GM21576 (cell line): ENCODE results near the gene ENPP3.
"Not testable (repeated sequence)": the region's sequence is repeated elsewhere in the genome, so short reads cannot be mapped to it uniquely, and the experiment has no call there.

Experiments used
- ATAC-seq: cut with Tn5 transposase; IDR thresholded peaks from one replicate; pipeline ENCODE4 v1.9.1; 2021; ENCODE audit warnings: mild to moderate bottlenecking, moderate library complexity; ENCODE audit not compliant: unreplicated experiment

ENPP3 gene

DNA sequence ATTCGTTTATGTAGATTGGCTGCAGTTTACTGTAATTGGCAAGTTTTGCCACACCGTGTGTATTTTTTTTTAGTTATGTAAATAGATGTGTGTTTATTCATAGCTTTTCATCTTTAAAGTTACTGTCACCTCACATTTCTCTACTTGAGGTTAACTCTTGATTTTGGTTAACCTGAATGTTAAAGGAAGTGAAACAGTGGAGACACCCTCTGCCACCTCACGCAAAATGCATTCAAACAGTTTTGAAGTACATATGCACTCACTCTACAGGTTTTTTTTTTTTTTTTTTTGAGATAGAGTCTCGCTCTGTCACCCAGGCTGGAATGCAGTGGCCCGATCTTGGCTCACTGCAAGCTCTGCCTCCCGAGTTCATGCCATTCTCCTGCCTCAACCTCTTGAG lies 46.4 kb downstream of the ENPP3 start:
- ATAC-seq, result peak; percentile 77

DNA sequence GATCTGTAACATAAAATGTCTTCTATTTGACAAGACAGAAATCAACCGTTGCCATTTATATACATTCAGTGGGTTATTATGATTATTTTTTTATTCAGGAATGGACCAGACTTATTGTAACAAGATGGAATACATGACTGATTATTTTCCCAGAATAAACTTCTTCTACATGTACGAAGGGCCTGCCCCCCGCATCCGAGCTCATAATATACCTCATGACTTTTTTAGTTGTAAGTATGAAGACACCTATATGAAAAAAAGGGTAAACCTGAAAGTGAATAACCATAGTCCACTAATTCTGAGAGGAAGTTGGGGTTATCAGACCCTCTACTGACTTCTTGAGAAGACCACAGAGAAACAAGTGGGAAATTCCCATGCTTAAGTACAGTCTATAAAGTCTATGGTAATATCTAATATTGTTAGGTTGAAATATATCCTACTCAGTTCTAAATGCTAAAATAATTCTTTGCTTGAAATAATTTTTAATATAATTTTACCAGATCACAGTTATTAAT lies 48.2 kb downstream of the ENPP3 start:
- peak; percentile 53 for ATAC-seq

DNA sequence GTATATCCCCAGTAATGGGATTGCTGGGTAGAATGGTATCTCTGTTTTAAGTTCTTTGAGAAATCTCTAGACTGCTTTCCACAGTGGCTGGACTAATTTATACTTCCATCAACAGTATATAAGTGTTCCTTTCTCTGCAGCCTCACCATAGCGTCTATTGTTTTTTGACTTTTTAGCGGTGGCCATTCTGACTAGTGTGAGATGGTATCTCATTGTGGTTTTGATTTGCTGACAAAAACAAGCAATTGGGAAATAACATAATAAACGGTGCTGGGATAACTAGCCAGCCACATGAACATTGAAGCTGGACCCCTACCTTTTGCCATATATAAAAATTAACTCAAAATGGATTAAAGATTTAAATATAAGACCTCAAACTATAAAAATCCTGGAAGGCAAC lies 49.9 kb downstream of the ENPP3 start:
- no peak for ATAC-seq

DNA sequence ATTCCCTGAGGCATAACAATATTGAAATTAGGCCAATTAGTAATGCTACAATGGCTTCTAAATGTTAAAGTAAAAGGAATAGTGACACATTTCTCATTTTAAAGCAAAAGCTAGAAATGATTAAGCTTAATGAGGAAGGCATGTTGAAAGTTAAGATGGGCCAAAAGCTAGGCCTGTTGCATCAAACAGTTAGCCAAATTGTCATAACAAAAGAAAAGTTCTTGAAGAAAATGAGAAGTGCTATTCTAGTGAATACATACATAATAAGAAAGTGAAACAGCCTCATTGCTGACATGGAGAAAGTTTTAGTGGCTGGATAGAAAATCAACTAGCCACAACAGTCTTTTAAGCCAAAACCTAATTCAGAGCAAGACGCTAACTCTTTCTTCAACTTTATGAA lies 51.2 kb downstream of the ENPP3 start:
- ATAC-seq, result peak; percentile 48

DNA sequence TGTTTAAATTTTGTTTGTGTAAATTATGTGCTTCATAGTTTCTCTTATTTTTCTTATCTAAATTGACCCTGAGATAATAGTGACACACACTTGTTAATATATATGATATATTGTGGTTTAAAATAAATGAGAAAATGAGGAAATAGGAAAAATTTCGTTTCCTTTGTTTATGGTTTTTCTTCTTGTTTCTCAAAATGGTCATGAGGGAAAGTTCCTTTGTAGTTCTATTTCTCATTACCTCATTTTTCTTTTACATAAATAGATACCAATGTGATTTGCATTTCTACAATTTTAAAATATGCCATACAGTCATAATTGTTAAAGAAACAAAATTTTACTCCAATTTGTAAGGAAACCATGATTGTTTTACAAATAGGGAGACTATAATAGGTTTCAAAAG lies 54.9 kb downstream of the ENPP3 start:
- no peak for ATAC-seq

DNA sequence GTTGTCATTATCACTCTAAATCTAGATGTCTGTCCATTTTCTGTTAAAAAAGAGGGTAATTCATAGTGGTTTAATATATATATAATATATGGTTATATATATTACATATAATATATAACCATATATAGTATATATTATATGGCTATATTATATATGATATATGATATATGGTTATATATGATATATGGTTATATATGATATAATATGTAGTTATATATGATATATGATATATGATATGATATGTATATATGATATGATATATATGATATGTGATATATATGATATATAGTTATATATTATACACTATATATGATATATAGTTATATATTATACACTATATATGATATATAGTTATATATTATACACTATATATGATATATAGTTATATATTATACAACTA lies 55.5 kb downstream of the ENPP3 start:
- no peak for ATAC-seq

DNA sequence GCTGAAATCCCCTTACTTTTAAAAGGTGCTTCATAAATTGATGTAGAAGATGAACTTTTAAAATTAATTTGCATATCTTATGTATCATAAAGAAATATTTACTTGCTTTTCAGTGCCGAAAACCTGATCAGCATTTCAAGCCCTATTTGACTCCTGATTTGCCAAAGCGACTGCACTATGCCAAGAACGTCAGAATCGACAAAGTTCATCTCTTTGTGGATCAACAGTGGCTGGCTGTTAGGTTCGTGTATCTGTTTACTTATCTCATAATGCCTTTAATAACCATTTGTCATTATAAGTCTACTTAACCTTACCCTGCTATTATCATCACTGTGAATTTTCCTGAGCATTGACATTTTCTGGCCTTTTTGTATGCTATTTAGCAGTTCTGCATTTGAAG lies 56.3 kb downstream of the ENPP3 start:
- no peak for ATAC-seq

DNA sequence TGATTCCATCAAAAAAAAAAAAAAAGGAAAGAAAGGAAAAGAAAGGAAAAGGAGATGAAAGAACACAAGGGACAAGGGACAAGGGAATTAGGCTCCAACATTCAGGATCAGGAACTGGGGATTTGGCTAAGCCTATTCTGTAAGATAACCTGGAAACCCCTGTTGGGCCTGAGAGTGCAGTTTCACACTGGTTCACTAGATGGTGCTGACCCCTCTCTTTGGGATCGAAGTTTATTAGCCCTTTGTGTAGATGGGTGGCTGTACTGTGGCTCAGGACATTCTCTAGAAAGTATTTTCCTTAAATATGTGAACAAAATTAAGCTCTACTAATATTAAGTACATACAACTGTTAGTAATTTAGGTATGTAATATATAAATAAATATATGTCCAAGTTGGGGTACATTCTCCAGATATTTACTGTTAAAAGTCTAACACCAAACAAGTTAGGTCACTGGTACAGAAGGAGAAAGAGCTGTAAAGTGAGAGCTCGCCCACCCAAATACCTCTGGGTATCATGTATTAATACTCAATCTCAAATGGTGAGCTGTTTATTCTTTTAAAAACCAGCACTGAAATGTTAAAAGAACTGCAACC lies 57.8 kb downstream of the ENPP3 start:
- ATAC-seq, result peak; percentile 87

DNA sequence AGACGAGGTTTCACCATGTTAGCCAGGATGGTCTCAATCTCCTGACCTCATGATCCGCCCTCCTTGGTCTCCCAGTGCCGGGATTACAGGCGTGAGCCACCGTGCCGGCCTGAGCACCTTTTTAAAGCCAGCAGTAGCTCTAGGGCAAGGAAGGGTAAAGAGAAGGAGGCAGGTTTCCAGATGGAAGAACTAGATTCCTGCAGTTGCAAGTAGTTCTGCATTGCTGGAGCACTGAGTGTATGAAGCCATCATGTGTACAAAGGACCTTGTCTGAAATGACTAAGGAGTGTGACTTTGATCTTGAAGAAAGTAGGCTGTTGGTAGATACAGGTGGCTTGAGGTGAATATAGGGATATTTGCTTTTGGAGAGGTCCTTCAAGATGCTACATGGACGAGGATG lies 59.9 kb downstream of the ENPP3 start:
- ATAC-seq, result no peak

DNA sequence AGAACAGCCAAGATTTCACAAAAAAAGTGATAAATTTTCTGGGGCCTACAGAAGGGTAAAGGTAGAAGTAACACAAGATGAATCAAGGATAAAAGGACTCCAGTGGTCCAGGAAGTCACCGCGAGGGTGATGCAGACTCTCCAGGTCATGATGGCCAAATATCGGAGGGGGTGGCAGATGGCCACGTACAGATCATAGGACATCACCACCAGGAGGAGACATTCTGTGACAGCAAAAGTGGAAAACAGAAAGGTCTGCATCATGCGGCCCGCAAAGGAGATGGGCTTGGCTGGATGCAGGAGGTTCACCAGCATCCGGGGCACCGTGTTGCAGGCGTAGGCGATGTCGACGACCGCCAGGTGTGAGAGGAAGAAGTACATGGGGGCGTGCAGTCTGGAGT lies 63.7 kb downstream of the ENPP3 start:
- ATAC-seq, result not testable (repeated sequence)

DNA sequence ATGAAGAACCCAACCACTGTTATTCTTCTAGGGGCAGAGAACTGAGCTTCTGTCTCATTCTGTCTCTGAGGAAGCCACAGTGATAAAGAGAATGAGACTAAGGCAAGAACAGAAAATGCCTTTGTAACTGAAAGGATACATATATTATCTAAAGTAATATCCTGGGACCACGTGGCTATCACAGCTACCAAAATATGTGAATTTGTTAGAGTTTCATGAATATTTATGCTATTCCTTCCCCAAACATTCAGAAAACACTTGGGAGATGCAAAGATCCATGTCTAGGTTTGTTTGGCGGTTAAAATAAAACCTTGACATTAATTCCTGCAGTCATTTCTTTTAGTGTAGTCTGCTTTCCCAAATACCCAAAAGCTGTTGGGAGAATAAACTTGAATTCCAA lies 66.8 kb downstream of the ENPP3 start:
- not testable (repeated sequence) for ATAC-seq

DNA sequence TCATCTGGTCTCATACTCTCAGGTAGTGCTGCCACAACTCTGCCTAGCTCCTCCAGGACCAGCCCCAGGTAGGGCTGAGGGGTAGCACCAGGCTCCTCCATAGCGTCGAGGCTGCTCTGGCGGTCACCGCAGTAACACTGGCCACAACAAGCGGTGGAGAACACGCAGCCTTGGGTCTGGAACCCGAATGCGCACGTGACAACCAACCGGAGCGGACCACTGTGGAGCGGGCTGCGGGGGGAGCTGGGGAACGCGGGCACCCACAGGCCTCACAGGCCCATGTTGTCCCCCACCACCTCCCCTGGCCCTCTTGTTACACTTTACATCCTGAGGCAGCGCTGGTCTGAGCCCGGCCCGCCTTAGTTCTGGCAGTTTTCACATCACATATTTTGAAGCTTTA lies 73.8 kb downstream of the ENPP3 start, which contains the start of gene CTAGE9:
CTAGE9 (minus strand) TSS at position 101 of the 400 bp plus-strand sequence; CDS start at position 101, 0 bp downstream.
- ATAC-seq, result not testable (repeated sequence)

DNA sequence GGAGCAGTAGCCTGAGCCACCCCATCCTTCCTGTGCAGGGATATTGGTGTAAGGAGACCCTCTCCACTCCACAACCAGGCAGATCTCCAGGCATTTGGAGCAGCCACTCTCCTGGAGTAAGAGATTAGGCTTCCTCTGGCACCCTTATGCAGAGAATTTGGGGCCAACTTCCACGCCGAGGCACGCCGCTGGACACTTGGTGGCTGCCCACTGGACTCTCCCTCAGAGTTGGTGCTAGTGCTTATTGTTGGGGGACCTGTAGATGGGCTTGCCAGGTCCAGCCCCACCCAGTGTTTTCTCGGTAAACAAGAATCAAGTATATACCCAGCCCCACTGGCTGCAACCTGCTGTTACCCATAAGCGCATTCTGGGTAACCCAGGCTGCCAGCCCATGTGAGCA lies 78.5 kb downstream of the ENPP3 start:
- ATAC-seq, result peak; percentile 70

DNA sequence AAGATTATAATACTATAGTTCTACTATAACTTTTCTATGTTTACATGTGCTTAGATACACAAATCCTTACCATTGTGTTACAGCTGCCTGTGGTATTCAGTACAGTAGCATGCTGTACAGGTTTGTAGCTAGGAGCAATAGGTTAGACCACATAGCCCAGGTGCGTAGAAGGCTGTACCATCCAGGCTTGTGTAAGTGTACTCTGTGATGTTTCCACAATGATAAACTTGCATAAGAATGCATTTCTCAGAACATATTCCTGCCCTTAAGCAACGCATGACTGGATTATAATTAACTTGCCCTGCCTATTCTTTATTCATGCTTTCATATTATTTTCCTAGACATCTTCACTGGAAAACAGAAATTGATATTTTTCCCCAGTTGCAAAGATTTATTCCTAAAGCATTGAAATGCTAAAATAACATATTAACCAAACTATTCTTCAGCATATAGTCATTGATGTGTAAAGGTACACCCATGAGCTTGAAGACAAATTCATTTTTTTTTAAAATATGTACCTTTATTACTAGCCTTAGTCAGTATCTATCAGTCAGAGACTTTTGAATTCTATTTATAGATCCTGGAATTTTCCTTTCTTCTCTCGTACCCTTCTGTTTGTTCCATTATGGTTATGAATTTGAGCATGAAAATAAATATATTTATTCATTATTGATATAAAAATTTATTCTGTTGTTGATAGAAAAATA lies 80.9 kb downstream of the ENPP3 start:
- no peak for ATAC-seq

DNA sequence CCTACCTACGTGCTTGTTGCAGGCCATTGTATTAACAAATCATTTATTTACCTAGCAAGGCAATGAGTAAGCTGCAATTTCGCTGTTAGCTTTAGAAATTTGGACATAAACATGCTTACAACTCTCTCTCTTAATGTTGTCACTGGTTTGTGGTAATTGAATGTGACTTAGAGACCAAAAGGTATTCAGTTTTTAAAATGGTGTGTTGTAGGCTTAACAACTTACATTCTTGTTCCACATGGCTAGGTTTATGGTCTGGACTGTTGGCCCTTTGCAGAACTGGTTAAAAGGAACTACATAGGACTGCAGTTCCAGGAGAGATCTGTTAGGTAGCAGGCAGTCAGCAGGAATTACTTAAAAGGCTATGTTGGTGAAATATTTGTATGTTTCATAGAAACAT lies 84.1 kb downstream of the ENPP3 start:
- no peak for ATAC-seq

DNA sequence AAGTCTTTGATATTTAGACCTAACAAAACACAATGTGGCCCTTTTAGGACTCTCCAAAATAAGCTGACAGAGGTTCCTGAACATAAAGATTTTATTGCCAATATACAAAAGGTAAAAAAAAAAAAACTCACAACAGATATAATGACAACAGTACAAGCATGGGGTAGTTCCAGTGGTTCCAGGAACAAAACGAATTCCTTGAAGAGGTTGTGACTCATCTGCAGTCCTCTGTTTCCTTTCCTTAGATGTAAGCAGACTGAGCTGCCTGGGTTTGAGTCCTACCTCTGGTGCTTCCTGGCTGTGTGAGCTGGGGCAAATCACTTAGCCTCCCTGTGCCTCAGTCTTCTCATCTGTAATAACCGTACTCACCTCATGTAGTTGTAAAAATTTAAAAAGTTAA lies 87.0 kb downstream of the ENPP3 start:
- ATAC-seq, result no peak

DNA sequence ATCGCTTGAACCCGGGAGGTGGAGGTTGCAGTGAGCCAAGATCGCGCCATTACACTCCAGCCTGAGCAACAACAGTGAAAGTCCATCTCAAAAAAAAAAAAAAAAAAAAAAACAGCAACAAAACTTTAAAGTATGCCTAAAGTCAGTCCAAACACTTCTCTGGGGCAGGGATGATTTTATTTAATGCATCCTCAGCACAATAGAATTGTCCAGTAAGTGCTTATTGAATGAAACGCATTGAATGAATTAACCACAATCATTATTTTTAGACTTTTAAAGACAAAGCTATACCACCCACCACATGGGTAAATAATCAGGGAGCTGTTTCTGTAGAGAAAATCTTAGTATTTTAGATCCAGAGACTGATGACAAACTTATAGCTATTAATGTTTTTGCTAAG lies 90.4 kb downstream of the ENPP3 start:
- ATAC-seq, result no peak

DNA sequence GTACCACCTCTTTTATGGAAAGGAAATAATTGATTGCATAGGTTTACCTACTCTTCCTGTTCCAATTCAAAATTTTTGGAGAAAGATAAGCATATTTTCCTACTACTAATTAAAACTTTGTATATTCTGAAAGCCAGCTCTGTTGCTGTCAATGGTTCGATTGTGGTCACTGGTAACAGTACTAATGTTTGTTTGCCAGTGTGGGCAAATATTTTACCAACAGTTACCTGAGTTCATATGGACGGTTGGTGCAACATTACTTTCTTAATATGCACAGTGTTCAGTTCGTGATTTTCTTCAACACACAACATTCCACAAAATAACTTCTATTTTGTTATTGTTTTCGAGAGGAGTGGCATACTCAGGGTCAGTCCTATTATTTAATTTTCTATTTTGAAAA lies 90.8 kb downstream of the ENPP3 start:
- ATAC-seq, result no peak

DNA sequence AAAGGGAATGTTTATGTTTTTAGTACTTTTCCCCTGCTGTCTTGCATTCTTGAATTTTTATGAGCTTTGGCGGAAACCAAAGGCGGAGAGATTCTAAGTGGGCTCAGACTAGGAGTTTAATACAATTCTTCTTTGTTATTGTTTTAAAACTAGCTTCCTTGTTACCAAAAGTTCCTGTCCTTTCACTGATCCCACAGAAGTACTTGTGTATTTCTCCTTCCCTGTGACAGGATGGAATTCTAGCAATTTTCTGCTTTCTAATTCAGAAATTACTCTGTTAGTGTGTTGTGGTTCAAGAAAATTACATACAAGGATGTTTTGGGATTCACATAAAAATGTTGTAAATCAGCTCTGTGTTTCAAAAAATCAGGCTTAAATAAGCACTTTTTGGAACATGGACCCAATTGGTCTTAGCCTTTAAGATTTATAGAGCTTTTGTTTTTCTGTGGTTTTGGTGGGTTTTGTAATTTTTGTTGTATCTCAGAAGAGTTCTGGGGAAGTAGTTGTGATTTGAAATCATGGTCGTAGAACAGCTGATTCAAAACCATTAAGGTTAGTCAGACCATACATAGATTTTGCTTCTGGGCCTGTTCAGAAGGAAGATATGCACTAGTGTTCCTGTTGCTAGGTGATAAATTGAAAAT lies 91.3 kb downstream of the ENPP3 start:
- ATAC-seq, result no peak

DNA sequence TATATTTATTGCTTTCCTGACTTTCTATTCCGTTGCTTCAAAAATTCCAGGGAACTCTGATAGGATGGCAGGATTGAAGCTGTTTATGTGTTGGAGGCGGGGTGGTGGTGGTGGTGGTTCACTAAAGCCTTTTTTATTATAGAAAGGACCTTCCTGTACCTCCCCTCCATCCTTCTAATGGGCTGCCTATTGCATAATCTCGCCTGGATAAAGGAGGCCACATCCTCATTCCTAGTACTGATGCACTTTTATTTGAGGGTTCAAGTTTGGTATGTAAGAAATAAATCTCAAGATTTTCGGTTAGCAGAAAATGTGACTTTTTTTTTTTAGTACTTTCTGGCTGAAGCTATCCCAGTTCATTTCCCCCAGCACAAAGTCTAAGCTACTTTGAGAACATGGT lies 92.4 kb downstream of the ENPP3 start:
- ATAC-seq, result no peak

DNA sequence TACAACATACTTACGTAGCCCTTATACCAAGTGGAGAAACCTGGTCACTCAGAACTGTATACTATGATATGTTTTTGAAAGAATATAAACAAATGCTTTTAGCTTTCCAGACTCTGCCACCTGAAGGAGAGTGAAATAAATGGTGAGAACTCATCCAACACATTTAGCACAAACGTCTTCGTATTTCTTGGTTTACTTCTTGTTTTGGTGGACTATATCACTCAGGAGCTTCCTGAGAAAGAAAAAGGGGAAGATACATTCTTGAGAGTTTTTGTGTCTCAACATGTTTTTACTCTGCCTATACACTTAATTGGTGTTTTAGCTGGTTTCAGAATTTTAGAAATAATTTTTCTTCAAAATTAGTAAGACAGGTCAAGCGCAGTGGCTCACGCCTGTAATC lies 93.2 kb downstream of the ENPP3 start:
- ATAC-seq, result no peak

DNA sequence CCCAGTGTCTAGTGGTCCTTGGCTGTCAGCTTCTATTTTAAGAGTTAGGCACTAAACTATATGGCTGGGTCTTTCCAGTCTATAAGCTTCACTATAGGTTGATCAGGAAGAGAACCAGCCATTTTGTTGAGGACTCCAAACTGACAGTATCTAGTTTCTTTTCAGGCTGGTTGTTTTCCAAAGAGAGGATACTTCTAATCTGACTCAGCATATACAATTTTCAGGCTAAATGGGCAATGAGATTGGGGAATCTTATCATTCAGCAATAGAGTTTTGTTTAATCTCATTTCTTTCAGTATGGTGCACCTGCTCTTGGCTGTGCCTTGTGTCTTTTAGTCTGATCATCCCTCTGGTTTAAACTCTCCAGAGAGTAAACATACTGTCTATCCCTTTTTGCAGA lies 94.1 kb downstream of the ENPP3 start:
- no peak for ATAC-seq
